Liver (tissue), 3 donors: Measurements from ENCODE around the gene ZNF530.

Source experiments
- EGR1 ChIP-seq, 2 donors: IDR thresholded peaks; 2 replicates each; pipeline ENCODE4 v1.6.1; 2016 to 2018; ENCODE audit warnings: antibody characterized with exemption in 2 of 2, low read depth in 2 of 2
- JUND ChIP-seq, 2 donors: IDR thresholded peaks; 2 replicates each; pipeline ENCODE4 v1.6.1; 2016; ENCODE audit warnings: antibody characterized with exemption in 2 of 2
- RAD21 ChIP-seq, 2 donors: IDR thresholded peaks; 2 replicates each; pipeline ENCODE4 v1.6.1; 2016; ENCODE audit warnings: antibody characterized with exemption in 2 of 2, mild to moderate bottlenecking in 2 of 2
- TAF1 ChIP-seq: conservative IDR thresholded peaks from 2 replicates; pipeline ENCODE4 v1.6.1; 2016; ENCODE audit warnings: antibody characterized with exemption, mild to moderate bottlenecking
- YY1 ChIP-seq: IDR thresholded peaks from 2 replicates; pipeline ENCODE4 v1.6.1; 2016; ENCODE audit warnings: antibody characterized with exemption, mild to moderate bottlenecking
- TF ChIP-seq, protein P1 (sequence below): fragments of 150-350 bp; IDR thresholded peaks from 2 replicates; pipeline ENCODE4 v1.5.1; 2017; ENCODE audit warnings: improper control_type of control experiment, low read depth, low read length; ENCODE audit not compliant: missing input control
- TF ChIP-seq, protein P2 (sequence below): IDR thresholded peaks from 2 replicates; pipeline ENCODE4 v1.6.1; 2016; ENCODE audit warnings: antibody characterized with exemption
- TF ChIP-seq, protein P3 (sequence below): IDR thresholded peaks from 2 replicates; pipeline ENCODE4 v1.6.1; 2016; ENCODE audit warnings: antibody characterized with exemption
- TF ChIP-seq, protein P4 (sequence below): IDR thresholded peaks from 2 replicates; pipeline ENCODE4 v1.6.1; 2016; ENCODE audit warnings: antibody characterized with exemption
- donor health status: healthy.
- donor health status: healthy.

DNA sequence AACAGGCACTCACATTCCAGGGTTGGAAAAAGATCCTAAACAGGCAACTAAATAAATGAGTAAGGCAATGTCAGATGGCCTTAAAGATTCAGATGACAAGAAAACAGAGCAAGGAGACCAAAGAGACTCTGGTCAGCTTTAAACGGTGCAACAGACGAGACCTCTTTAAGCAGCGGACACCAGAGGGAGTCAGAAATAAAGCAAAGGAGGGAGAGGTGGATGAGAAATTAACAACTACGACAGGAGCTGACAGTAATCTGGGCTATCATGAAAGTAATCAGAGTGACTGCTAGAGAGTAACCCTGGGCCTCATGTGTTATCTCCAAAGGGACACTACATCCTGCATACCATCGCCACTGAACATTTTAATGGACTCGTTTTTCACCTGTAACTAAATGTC lies 41.2 kb upstream of the ZNF530 start:
- TF ChIP-seq, protein P1, sequence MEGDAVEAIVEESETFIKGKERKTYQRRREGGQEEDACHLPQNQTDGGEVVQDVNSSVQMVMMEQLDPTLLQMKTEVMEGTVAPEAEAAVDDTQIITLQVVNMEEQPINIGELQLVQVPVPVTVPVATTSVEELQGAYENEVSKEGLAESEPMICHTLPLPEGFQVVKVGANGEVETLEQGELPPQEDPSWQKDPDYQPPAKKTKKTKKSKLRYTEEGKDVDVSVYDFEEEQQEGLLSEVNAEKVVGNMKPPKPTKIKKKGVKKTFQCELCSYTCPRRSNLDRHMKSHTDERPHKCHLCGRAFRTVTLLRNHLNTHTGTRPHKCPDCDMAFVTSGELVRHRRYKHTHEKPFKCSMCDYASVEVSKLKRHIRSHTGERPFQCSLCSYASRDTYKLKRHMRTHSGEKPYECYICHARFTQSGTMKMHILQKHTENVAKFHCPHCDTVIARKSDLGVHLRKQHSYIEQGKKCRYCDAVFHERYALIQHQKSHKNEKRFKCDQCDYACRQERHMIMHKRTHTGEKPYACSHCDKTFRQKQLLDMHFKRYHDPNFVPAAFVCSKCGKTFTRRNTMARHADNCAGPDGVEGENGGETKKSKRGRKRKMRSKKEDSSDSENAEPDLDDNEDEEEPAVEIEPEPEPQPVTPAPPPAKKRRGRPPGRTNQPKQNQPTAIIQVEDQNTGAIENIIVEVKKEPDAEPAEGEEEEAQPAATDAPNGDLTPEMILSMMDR = no peak
- TF ChIP-seq RAD21 (IDR thresholded peaks at IDR 0.05) (no peak), YY1 (no peak), JUND (IDR thresholded peaks at IDR 0.05) (no peak), TAF1 (no peak), EGR1 (IDR thresholded peaks at IDR 0.05; ENCODE audit: low read depth in 2 of 2) (no peak)
- TF ChIP-seq, protein P2, sequence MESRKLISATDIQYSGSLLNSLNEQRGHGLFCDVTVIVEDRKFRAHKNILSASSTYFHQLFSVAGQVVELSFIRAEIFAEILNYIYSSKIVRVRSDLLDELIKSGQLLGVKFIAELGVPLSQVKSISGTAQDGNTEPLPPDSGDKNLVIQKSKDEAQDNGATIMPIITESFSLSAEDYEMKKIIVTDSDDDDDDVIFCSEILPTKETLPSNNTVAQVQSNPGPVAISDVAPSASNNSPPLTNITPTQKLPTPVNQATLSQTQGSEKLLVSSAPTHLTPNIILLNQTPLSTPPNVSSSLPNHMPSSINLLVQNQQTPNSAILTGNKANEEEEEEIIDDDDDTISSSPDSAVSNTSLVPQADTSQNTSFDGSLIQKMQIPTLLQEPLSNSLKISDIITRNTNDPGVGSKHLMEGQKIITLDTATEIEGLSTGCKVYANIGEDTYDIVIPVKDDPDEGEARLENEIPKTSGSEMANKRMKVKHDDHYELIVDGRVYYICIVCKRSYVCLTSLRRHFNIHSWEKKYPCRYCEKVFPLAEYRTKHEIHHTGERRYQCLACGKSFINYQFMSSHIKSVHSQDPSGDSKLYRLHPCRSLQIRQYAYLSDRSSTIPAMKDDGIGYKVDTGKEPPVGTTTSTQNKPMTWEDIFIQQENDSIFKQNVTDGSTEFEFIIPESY = no peak
- TF ChIP-seq, protein P3, sequence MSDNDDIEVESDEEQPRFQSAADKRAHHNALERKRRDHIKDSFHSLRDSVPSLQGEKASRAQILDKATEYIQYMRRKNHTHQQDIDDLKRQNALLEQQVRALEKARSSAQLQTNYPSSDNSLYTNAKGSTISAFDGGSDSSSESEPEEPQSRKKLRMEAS = no peak
- TF ChIP-seq, protein P4, sequence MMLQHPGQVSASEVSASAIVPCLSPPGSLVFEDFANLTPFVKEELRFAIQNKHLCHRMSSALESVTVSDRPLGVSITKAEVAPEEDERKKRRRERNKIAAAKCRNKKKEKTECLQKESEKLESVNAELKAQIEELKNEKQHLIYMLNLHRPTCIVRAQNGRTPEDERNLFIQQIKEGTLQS = no peak
